Measurements from ENCODE around the gene MICU2.

The MICU2 gene

DNA sequence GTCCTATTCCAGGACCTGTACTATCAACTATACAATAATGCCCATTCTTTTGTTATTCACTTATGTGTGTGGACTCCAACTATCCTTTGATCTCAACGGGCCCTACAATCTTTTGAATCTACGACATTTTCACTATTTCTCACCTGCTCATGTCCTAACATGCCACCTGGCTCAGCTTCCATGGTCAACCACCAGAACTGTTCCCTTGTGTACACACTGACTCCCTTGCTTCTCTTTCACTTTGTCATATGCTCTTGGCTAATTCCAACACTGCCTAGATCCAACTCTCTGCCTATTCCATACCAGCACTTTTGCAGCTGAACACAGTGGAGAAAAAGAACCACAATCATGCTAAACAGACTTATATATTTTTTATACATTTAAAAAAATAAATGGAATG lies 53.1 kb downstream of the MICU2 start:
- Histone ChIP-seq H3K23ac (ENCODE audit: low read depth, low read length, poor library complexity) (no peak overlapping the region), H3K4me3 (ENCODE audit: low read length in 2 of 2) (no peak overlapping the region), H3K14ac (ENCODE audit: low read length) (no peak overlapping the region), H2AFZ (ENCODE audit: low read length) (no peak overlapping the region), H4K91ac (ENCODE audit: low read depth, low read length, poor library complexity) (no peak overlapping the region), H3K27ac (replicated peaks; ENCODE audit: low read length) (no peak overlapping the region), H3K9me3 (replicated peaks in 1 of 2; ENCODE audit: control insufficient read depth in 2 of 2, insufficient read depth in 1 of 2, low read depth in 1 of 2, low read length in 2 of 2) (no peaks in the 10 kb centered on the region), H2BK15ac (ENCODE audit: low read length) (no peak overlapping the region), H4K8ac (ENCODE audit: low read depth, low read length) (no peak overlapping the region), H3K27me3 (ENCODE audit: control insufficient read depth in 3 of 3, insufficient read depth in 3 of 3, low read depth in 1 of 3, low read length in 3 of 3) (no peaks in the 10 kb centered on the region), H3K36me3 (replicated peaks in 1 of 2; ENCODE audit: control insufficient read depth in 2 of 2, insufficient read depth in 2 of 2, low read length in 2 of 2) (peaks cover 0 to 6% of the 10 kb centered on the region in 2 donors), H3K4ac (ENCODE audit: low read length) (no peak overlapping the region), H2BK5ac (ENCODE audit: low read length) (no peak overlapping the region), H2AK5ac (ENCODE audit: low read depth, low read length) (no peak overlapping the region), H3K4me2 (ENCODE audit: insufficient read depth, low read length, poor library complexity, severe bottlenecking) (no peak overlapping the region), H3K4me1 (ENCODE audit: control insufficient read depth in 2 of 2, insufficient read depth in 1 of 2, low read depth in 1 of 2, low read length in 2 of 2) (no peaks in the 10 kb centered on the region), H2BK12ac (ENCODE audit: low read length) (no peak overlapping the region), H3K18ac (ENCODE audit: low read length) (no peak overlapping the region), H3K9ac (ENCODE audit: low read depth, low read length, poor library complexity) (no peak overlapping the region), H2BK120ac (ENCODE audit: low read depth, low read length) (no peak overlapping the region), H3K79me1 (ENCODE audit: low read depth, low read length) (peaks cover 3% of the 10 kb centered on the region)
- no CpG with 5 or more reads among the region's 2 CpGs for WGBS, 2 donors (ENCODE audit: extremely low coverage in 2 of 2, insufficient read length in 2 of 2, insufficient replicate concordance in 1 of 2)
- no peak for DNase-seq (ENCODE audit: low spot score)

- no peak overlapping the region for H3K27ac ChIP-seq (replicated peaks; ENCODE audit: low read length)
- no peaks in the 10 kb centered on the region for H3K4me1 ChIP-seq (ENCODE audit: control insufficient read depth in 2 of 2, insufficient read depth in 1 of 2, low read depth in 1 of 2, low read length in 2 of 2)
- H3K4ac ChIP-seq (ENCODE audit: low read length): no peak overlapping the region
- H3K18ac ChIP-seq (ENCODE audit: low read length): no peak overlapping the region
- H2BK15ac ChIP-seq (ENCODE audit: low read length): no peak overlapping the region
- H2AFZ ChIP-seq (ENCODE audit: low read length): no peak overlapping the region
- H4K91ac ChIP-seq (ENCODE audit: low read depth, low read length, poor library complexity): no peak overlapping the region
- no peak overlapping the region for H4K8ac ChIP-seq (ENCODE audit: low read depth, low read length)
- no peak overlapping the region for H2BK120ac ChIP-seq (ENCODE audit: low read depth, low read length)
- H3K14ac ChIP-seq (ENCODE audit: low read length): no peak overlapping the region
- H2AK5ac ChIP-seq (ENCODE audit: low read depth, low read length): no peak overlapping the region
- no peak for DNase-seq (ENCODE audit: low spot score)
- peaks cover 0 to 10% of the 10 kb centered on the region in 2 donors for H3K36me3 ChIP-seq (replicated peaks in 1 of 2; ENCODE audit: control insufficient read depth in 2 of 2, insufficient read depth in 2 of 2, low read length in 2 of 2)
- H3K79me1 ChIP-seq (ENCODE audit: low read depth, low read length): peaks cover 5% of the 10 kb centered on the region
- no peak overlapping the region for H3K4me2 ChIP-seq (ENCODE audit: insufficient read depth, low read length, poor library complexity, severe bottlenecking)
- H3K9me3 ChIP-seq (replicated peaks in 1 of 2; ENCODE audit: control insufficient read depth in 2 of 2, insufficient read depth in 1 of 2, low read depth in 1 of 2, low read length in 2 of 2): no peaks in the 10 kb centered on the region
- H3K23ac ChIP-seq (ENCODE audit: low read depth, low read length, poor library complexity): no peak overlapping the region
- no peak overlapping the region for H3K4me3 ChIP-seq (ENCODE audit: low read length in 2 of 2)
- no peak overlapping the region for H2BK5ac ChIP-seq (ENCODE audit: low read length)
- no peak overlapping the region for H3K9ac ChIP-seq (ENCODE audit: low read depth, low read length, poor library complexity)
- WGBS, 2 donors (ENCODE audit: extremely low coverage in 2 of 2, insufficient read length in 2 of 2, insufficient replicate concordance in 1 of 2): no CpG with 5 or more reads among the region's 2 CpGs
- H2BK12ac ChIP-seq (ENCODE audit: low read length): no peak overlapping the region
- H3K27me3 ChIP-seq (ENCODE audit: control insufficient read depth in 3 of 3, insufficient read depth in 3 of 3, low read depth in 1 of 3, low read length in 3 of 3): no peaks in the 10 kb centered on the region
These were observed 54.3 kb downstream of the MICU2 start for GRCh38 chr13:21549633-21550032.

- no peaks in the 10 kb centered on the region for H3K4me1 ChIP-seq (ENCODE audit: control insufficient read depth in 2 of 2, insufficient read depth in 1 of 2, low read depth in 1 of 2, low read length in 2 of 2)
- H2BK120ac ChIP-seq (ENCODE audit: low read depth, low read length): no peak overlapping the region
- no peak overlapping the region for H2AFZ ChIP-seq (ENCODE audit: low read length)
- H3K9ac ChIP-seq (ENCODE audit: low read depth, low read length, poor library complexity): no peak overlapping the region
- H3K4me3 ChIP-seq (ENCODE audit: low read length in 2 of 2): no peak overlapping the region
- no peak overlapping the region for H3K23ac ChIP-seq (ENCODE audit: low read depth, low read length, poor library complexity)
- no peak overlapping the region for H2BK12ac ChIP-seq (ENCODE audit: low read length)
- no peak overlapping the region for H4K8ac ChIP-seq (ENCODE audit: low read depth, low read length)
- H3K4me2 ChIP-seq (ENCODE audit: insufficient read depth, low read length, poor library complexity, severe bottlenecking): no peak overlapping the region
- no peak overlapping the region for H3K27ac ChIP-seq (replicated peaks; ENCODE audit: low read length)
- no peak overlapping the region for H3K14ac ChIP-seq (ENCODE audit: low read length)
- H3K79me1 ChIP-seq (ENCODE audit: low read depth, low read length): peaks cover 5% of the 10 kb centered on the region
- H4K91ac ChIP-seq (ENCODE audit: low read depth, low read length, poor library complexity): no peak overlapping the region
- H3K18ac ChIP-seq (ENCODE audit: low read length): no peak overlapping the region
- H2BK15ac ChIP-seq (ENCODE audit: low read length): no peak overlapping the region
- no CpG with 5 or more reads among the region's 5 CpGs for WGBS, 2 donors (ENCODE audit: extremely low coverage in 2 of 2, insufficient read length in 2 of 2, insufficient replicate concordance in 1 of 2)
- no peaks in the 10 kb centered on the region for H3K9me3 ChIP-seq (replicated peaks in 1 of 2; ENCODE audit: control insufficient read depth in 2 of 2, insufficient read depth in 1 of 2, low read depth in 1 of 2, low read length in 2 of 2)
- H3K36me3 ChIP-seq (replicated peaks in 1 of 2; ENCODE audit: control insufficient read depth in 2 of 2, insufficient read depth in 2 of 2, low read length in 2 of 2): peaks cover 2 to 10% of the 10 kb centered on the region in 2 donors
- DNase-seq (ENCODE audit: low spot score): no peak
- H2BK5ac ChIP-seq (ENCODE audit: low read length): no peak overlapping the region
- no peak overlapping the region for H3K4ac ChIP-seq (ENCODE audit: low read length)
- H3K27me3 ChIP-seq (ENCODE audit: control insufficient read depth in 3 of 3, insufficient read depth in 3 of 3, low read depth in 1 of 3, low read length in 3 of 3): no peaks in the 10 kb centered on the region
- H2AK5ac ChIP-seq (ENCODE audit: low read depth, low read length): no peak overlapping the region
These were observed 55.4 kb downstream of the MICU2 start for GRCh38 chr13:21548577-21548976.

GRCh38 chr13:21546372-21546771 lies 57.6 kb downstream of the MICU2 start:
- Histone ChIP-seq H3K4ac (ENCODE audit: low read length) (no peak overlapping the region), H3K9ac (ENCODE audit: low read depth, low read length, poor library complexity) (no peak overlapping the region), H2BK15ac (ENCODE audit: low read length) (no peak overlapping the region), H3K14ac (ENCODE audit: low read length) (no peak overlapping the region), H3K36me3 (replicated peaks in 1 of 2; ENCODE audit: control insufficient read depth in 2 of 2, insufficient read depth in 2 of 2, low read length in 2 of 2) (peaks cover 2 to 10% of the 10 kb centered on the region in 2 donors), H3K9me3 (replicated peaks in 1 of 2; ENCODE audit: control insufficient read depth in 2 of 2, insufficient read depth in 1 of 2, low read depth in 1 of 2, low read length in 2 of 2) (no peaks in the 10 kb centered on the region), H4K8ac (ENCODE audit: low read depth, low read length) (no peak overlapping the region), H2AFZ (ENCODE audit: low read length) (no peak overlapping the region), H3K18ac (ENCODE audit: low read length) (no peak overlapping the region), H3K23ac (ENCODE audit: low read depth, low read length, poor library complexity) (no peak overlapping the region), H3K4me2 (ENCODE audit: insufficient read depth, low read length, poor library complexity, severe bottlenecking) (no peak overlapping the region), H3K4me1 (ENCODE audit: control insufficient read depth in 2 of 2, insufficient read depth in 1 of 2, low read depth in 1 of 2, low read length in 2 of 2) (peaks cover 2 to 3% of the 10 kb centered on the region in 2 donors), H3K27ac (replicated peaks; ENCODE audit: low read length) (no peak overlapping the region), H3K27me3 (ENCODE audit: control insufficient read depth in 3 of 3, insufficient read depth in 3 of 3, low read depth in 1 of 3, low read length in 3 of 3) (no peaks in the 10 kb centered on the region), H2BK120ac (ENCODE audit: low read depth, low read length) (no peak overlapping the region), H3K4me3 (ENCODE audit: low read length in 2 of 2) (no peak overlapping the region), H3K79me1 (ENCODE audit: low read depth, low read length) (peaks cover 5% of the 10 kb centered on the region), H4K91ac (ENCODE audit: low read depth, low read length, poor library complexity) (no peak overlapping the region), H2BK5ac (ENCODE audit: low read length) (no peak overlapping the region), H2BK12ac (ENCODE audit: low read length) (no peak overlapping the region), H2AK5ac (ENCODE audit: low read depth, low read length) (no peak overlapping the region)
- no peak for DNase-seq (ENCODE audit: low spot score)
- no CpG with 5 or more reads among the region's 1 CpG for WGBS, 2 donors (ENCODE audit: extremely low coverage in 2 of 2, insufficient read length in 2 of 2, insufficient replicate concordance in 1 of 2)
